A549 (cell line): ENCODE data around the gene AP2B1. TPM values are rescaled to one million over a fixed set of nuclear protein-coding genes. Genes with fewer than 3 reads are reported as not detected.

ENCODE experiments used
- ATAC-seq, 2 experiments: fragments of 200-7000 bp in 1 of 2; fragments of >200 bp in 1 of 2; cut with Nextera tagmentation in 1 of 2; cut with Tn5 transposase in 1 of 2; 3 replicates each; pipeline versions ENCODE4 v1.8.0 to v1.9.1; 2018 to 2020; ENCODE audit warnings: mild to moderate bottlenecking in 1 of 2, moderate library complexity in 1 of 2
- CTCF ChIA-PET: fragments of 300-600 bp; sonication (Branson Sonifier 250); formaldehyde crosslinking; extraction: SDS; loops from one replicate; lab custom pipeline; 2021; ENCODE audit warnings: antibody characterized with exemption, inconsistent platforms; lab: Yijun Ruan, JAX
- POLR2A ChIA-PET: fragments of 350-600 bp; formaldehyde crosslinking; extraction: SDS; loops from one replicate; lab custom pipeline; 2021; ENCODE audit warnings: antibody characterized with exemption, inconsistent platforms; lab: Yijun Ruan, JAX
- DNase-seq, 2 experiments: peaks; one replicate each; pipeline versions ENCODE4 v3.0.0 to v3.0.0-alpha.2; 2011 to 2016; ENCODE audit warnings: low read depth in 1 of 2, low spot score in 1 of 2
- FAIRE-seq: peaks from 2 replicates; lab custom pipeline; 2011; peaks lifted over from hg19 to GRCh38; lab: Jason Lieb, UNC
- H3K27ac ChIP-seq, 2 experiments: fragments of >200 bp; sonication (Bioruptor Twin); formaldehyde crosslinking; 3 replicates each; pipeline ENCODE4 v1.5.1; 2016 to 2017
- H3K4me1 ChIP-seq: fragments of >200 bp; sonication (Bioruptor Twin); formaldehyde crosslinking; 3 replicates; pipeline ENCODE4 v1.6.1; 2016
- H3K4me2 ChIP-seq: fragments of >200 bp; sonication (Bioruptor Twin); formaldehyde crosslinking; 3 replicates; pipeline ENCODE4 v1.6.1; 2016
- H3K4me3 ChIP-seq: fragments of >200 bp; sonication (Bioruptor Twin); formaldehyde crosslinking; 3 replicates; pipeline ENCODE4 v1.5.1; 2016
- H3K9me3 ChIP-seq: fragments of >200 bp; sonication (Bioruptor Twin); formaldehyde crosslinking; 3 replicates; pipeline ENCODE4 v1.6.1; 2016
- CBX2 ChIP-seq: fragments of 200-600 bp; sonication (generic); IDR thresholded peaks from 2 replicates; pipeline ENCODE4 v1.6.1; 2016; ENCODE audit warnings: low read depth, mild to moderate bottlenecking, borderline replicate concordance
- CHD4 ChIP-seq: fragments of 200-600 bp; sonication (generic); IDR thresholded peaks from 2 replicates; pipeline ENCODE4 v1.6.1; 2016; ENCODE audit warnings: antibody characterized with exemption, mild to moderate bottlenecking, borderline replicate concordance
- EP300 ChIP-seq, 2 experiments: fragments of >200 bp; sonication (Bioruptor Twin); formaldehyde crosslinking; IDR thresholded peaks; 2 replicates in 1 of 2; 3 replicates in 1 of 2; pipeline ENCODE4 v1.6.1; 2016 to 2017
- FOSL2 ChIP-seq, 2 experiments: fragments of 450-650 bp in 1 of 2; fragments of >200 bp in 1 of 2; sonication (Bioruptor Twin) in 1 of 2; formaldehyde crosslinking; IDR thresholded peaks; 2 replicates each; pipeline versions ENCODE4 v1.5.0 to v1.6.1; 2016 to 2020; ENCODE audit warnings: mild to moderate bottlenecking in 1 of 2, moderate library complexity in 1 of 2
- HOXA7 ChIP-seq: fragments of 250-450 bp; sonication (Bioruptor Pico); IDR thresholded peaks from 2 replicates; pipeline ENCODE4 v1.5.0; 2020; ENCODE audit warnings: mild to moderate bottlenecking, moderate library complexity
- HOXB13 ChIP-seq: fragments of 250-450 bp; sonication (Bioruptor Pico); IDR thresholded peaks from 2 replicates; pipeline ENCODE4 v1.5.0; 2020; ENCODE audit warnings: low read depth, mild to moderate bottlenecking, moderate library complexity
- JUN ChIP-seq, 2 experiments: fragments of >200 bp; sonication (Bioruptor Twin); formaldehyde crosslinking; IDR thresholded peaks; 2 replicates in 1 of 2; 3 replicates in 1 of 2; pipeline ENCODE4 v1.6.1; 2016 to 2017
- JUNB ChIP-seq: fragments of >200 bp; sonication (Bioruptor Twin); formaldehyde crosslinking; IDR thresholded peaks from 2 replicates; pipeline ENCODE4 v1.6.1; 2016
- MAFK ChIP-seq: fragments of 450-650 bp; IDR thresholded peaks from 2 replicates; pipeline ENCODE4 v1.6.1; 2014; ENCODE audit not compliant: partially characterized antibody
- NFE2L2 ChIP-seq: fragments of 150-350 bp; conservative IDR thresholded peaks from 2 replicates; pipeline ENCODE4 v1.6.1; 2014; ENCODE audit warnings: low read length
- RCOR1 ChIP-seq: fragments of 150-350 bp; IDR thresholded peaks from 2 replicates; pipeline ENCODE4 v1.6.1; 2014; ENCODE audit warnings: antibody characterized with exemption, low read length, low read depth
- RFX5 ChIP-seq: fragments of 450-650 bp; IDR thresholded peaks from 2 replicates; pipeline ENCODE4 v1.7.1; 2014; ENCODE audit warnings: antibody characterized with exemption, mild to moderate bottlenecking, moderate library complexity
- ZNF302 ChIP-seq: fragments of 250-450 bp; sonication (Bioruptor Pico); IDR thresholded peaks from 2 replicates; pipeline ENCODE4 v1.9.0; 2021; ENCODE audit warnings: inconsistent platforms, mild to moderate bottlenecking, moderate library complexity
- WGBS: methylation state at CpG from one replicate; pipeline ENCODE4 v1.1.6; 2017; ENCODE audit errors: missing lambda C conversion rate; 5-methylcytosine and 5-hydroxymethylcytosine counted together
- polyA plus RNA-seq, 4 experiments: library from polyadenylated mRNA; depleted of rRNA in 3 of 4; stranded (reverse); fragments of >200 nt; fragmentation: RNase III in 1 of 4; extraction: RNeasy Plus Mini Kit Qiagen cat#74134 plus additional on column Dnase treatment in 1 of 4; gene quantifications; 2 replicates in 3 of 4; 3 replicates in 1 of 4; pipeline ENCODE4 v1.2.3, GENCODE V29; 2011 to 2017
- TF ChIP-seq, protein P1 (sequence below): fragments of >200 bp; sonication (Bioruptor Twin); formaldehyde crosslinking; IDR thresholded peaks from 3 replicates; pipeline ENCODE4 v1.5.1; 2016
- TF ChIP-seq, protein P2 (sequence below): IDR thresholded peaks from 2 replicates; pipeline ENCODE4 v1.6.1; 2012; ENCODE audit warnings: low read depth, borderline replicate concordance
- TF ChIP-seq, protein P3 (sequence below): fragments of 200-600 bp; sonication (generic); IDR thresholded peaks from 2 replicates; pipeline ENCODE4 v1.6.1; 2016; ENCODE audit warnings: antibody characterized with exemption, mild to moderate bottlenecking, moderate library complexity
- TF ChIP-seq, protein P4 (sequence below): fragments of 250-450 bp; sonication (Bioruptor Pico); IDR thresholded peaks from 2 replicates; pipeline ENCODE4 v1.5.0; 2020; ENCODE audit warnings: low read depth, mild to moderate bottlenecking, moderate library complexity

The AP2B1 gene
- polyA plus RNA-seq, 2 of the 4 experiments (the other 2 are of a cell fraction), result 110 to 278 TPM

DNA sequence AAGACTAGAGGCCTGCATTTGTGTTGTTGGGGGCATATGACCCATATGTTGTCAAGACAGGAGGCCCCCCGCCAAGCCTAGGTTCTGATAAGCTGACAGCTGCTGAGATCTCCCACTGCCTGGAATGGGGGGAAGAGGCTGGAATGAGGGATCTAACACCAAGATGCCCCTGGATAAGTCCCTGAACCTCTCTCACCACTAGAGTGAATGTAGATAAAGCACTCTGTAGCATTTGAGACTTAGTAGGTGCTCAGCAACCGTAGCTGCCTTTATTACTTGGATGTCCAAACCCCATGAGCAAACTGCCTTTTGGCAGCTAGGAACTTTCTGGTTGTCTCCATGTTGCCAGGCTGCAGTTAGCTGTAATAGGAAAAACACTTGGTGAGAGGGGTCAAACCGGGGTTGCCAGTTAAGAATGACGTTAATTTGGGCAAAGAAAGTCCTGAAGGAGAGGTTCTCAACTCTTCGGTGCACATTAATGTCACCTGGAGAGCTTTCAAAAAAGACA, 139.9 kb downstream of the AP2B1 start:
- FAIRE-seq, result no peak
- POLR2A ChIA-PET, result no interaction called here

DNA sequence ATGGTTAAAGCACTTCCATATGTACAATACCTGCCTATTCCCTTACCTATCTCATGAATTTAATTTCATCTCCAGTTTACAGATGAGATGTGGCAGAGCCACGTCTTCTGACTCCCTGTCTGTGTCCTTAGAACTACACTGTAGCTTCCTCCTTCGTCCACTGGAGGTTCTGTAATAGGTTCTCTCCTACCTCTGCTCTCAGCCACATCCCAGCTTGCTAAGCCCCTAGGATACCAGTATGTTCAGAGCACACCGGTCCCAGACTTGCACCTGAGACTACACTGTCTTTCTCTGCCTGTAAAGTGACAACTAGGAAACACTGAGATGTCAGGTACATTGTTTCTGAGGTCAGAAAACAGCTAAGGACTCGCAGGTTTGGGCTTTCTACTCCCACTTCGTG, 140.5 kb downstream of the AP2B1 start:
- Histone ChIP-seq H3K4me1 (0 out of 3 replicates have a peak, but pooled peaks cover 4% of the 10 kb centered on the region), H3K27ac (no peak overlapping the region), H3K4me3 (no peak overlapping the region), H3K9me3 (no peaks in the 10 kb centered on the region), H3K4me2 (no peak overlapping the region)
- ChIA-PET CTCF (interaction anchor here (0.6 to 27.6 kb wide), 10 partner anchors 10 to 214 kb away, joined by 3 to 377 read pairs (median 4); partner anchors contain the start of genes C17orf50, GAS2L2 and TAF15), POLR2A (no interaction called here)
- TF ChIP-seq EP300 (IDR thresholded peaks at IDR 0.05) (no peak), RFX5 (no peak), CHD4 (no peak), NFE2L2 (no peak), HOXA7 (CRISPR knock-in tag) (no peak), HOXB13 (CRISPR knock-in tag) (no peak), MAFK (no peak), CBX2 (no peak), JUNB (no peak), RCOR1 (no peak), ZNF302 (CRISPR knock-in tag) (no peak), FOSL2 (IDR thresholded peaks at IDR 0.05) (no peak), FOSL2 (CRISPR knock-in tag; IDR thresholded peaks at IDR 0.05) (no peak)
- TF ChIP-seq, protein P1, sequence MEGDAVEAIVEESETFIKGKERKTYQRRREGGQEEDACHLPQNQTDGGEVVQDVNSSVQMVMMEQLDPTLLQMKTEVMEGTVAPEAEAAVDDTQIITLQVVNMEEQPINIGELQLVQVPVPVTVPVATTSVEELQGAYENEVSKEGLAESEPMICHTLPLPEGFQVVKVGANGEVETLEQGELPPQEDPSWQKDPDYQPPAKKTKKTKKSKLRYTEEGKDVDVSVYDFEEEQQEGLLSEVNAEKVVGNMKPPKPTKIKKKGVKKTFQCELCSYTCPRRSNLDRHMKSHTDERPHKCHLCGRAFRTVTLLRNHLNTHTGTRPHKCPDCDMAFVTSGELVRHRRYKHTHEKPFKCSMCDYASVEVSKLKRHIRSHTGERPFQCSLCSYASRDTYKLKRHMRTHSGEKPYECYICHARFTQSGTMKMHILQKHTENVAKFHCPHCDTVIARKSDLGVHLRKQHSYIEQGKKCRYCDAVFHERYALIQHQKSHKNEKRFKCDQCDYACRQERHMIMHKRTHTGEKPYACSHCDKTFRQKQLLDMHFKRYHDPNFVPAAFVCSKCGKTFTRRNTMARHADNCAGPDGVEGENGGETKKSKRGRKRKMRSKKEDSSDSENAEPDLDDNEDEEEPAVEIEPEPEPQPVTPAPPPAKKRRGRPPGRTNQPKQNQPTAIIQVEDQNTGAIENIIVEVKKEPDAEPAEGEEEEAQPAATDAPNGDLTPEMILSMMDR, result no peak
- TF ChIP-seq, protein P2, sequence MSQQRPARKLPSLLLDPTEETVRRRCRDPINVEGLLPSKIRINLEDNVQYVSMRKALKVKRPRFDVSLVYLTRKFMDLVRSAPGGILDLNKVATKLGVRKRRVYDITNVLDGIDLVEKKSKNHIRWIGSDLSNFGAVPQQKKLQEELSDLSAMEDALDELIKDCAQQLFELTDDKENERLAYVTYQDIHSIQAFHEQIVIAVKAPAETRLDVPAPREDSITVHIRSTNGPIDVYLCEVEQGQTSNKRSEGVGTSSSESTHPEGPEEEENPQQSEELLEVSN, result no peak
- TF ChIP-seq, protein P3, sequence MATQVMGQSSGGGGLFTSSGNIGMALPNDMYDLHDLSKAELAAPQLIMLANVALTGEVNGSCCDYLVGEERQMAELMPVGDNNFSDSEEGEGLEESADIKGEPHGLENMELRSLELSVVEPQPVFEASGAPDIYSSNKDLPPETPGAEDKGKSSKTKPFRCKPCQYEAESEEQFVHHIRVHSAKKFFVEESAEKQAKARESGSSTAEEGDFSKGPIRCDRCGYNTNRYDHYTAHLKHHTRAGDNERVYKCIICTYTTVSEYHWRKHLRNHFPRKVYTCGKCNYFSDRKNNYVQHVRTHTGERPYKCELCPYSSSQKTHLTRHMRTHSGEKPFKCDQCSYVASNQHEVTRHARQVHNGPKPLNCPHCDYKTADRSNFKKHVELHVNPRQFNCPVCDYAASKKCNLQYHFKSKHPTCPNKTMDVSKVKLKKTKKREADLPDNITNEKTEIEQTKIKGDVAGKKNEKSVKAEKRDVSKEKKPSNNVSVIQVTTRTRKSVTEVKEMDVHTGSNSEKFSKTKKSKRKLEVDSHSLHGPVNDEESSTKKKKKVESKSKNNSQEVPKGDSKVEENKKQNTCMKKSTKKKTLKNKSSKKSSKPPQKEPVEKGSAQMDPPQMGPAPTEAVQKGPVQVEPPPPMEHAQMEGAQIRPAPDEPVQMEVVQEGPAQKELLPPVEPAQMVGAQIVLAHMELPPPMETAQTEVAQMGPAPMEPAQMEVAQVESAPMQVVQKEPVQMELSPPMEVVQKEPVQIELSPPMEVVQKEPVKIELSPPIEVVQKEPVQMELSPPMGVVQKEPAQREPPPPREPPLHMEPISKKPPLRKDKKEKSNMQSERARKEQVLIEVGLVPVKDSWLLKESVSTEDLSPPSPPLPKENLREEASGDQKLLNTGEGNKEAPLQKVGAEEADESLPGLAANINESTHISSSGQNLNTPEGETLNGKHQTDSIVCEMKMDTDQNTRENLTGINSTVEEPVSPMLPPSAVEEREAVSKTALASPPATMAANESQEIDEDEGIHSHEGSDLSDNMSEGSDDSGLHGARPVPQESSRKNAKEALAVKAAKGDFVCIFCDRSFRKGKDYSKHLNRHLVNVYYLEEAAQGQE, result no peak
- TF ChIP-seq, protein P4, sequence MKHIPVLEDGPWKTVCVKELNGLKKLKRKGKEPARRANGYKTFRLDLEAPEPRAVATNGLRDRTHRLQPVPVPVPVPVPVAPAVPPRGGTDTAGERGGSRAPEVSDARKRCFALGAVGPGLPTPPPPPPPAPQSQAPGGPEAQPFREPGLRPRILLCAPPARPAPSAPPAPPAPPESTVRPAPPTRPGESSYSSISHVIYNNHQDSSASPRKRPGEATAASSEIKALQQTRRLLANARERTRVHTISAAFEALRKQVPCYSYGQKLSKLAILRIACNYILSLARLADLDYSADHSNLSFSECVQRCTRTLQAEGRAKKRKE (CRISPR knock-in tag), result no peak
- FAIRE-seq, result no peak
- 89% methylated on average over 5 of the region's 5 CpGs for WGBS
- no peak for DNase-seq
- ATAC-seq, result peak; percentile 22 to 40; a peak in 2 of 6 replicates

More for the DNA sequence above, 139.9 kb downstream of the AP2B1 start:
- CTCF ChIA-PET, result interaction anchor here (0.6 to 27.6 kb wide), 11 partner anchors 9 to 213 kb away, joined by 3 to 377 read pairs (median 4); partner anchors contain the start of genes C17orf50, GAS2L2 and TAF15
- 95% methylated on average over 5 of the region's 5 CpGs for WGBS
- no peak overlapping the region for H3K4me3 ChIP-seq
- DNase-seq (no peak), ATAC-seq (no peak)
- H3K4me1 ChIP-seq, result 0 out of 3 replicates have a peak, but pooled peaks cover 4% of the 10 kb centered on the region
- no peak overlapping the region for H3K4me2 ChIP-seq
- no peak overlapping the region for H3K27ac ChIP-seq
- TF ChIP-seq JUN (IDR thresholded peaks at IDR 0.05) (no peak), HOXA7 (CRISPR knock-in tag) (no peak), EP300 (IDR thresholded peaks at IDR 0.05) (no peak)
- TF ChIP-seq, protein P1, result no peak
- no peaks in the 10 kb centered on the region for H3K9me3 ChIP-seq
